IMR-90 (cell line): ENCODE data around the gene DUS2.
A peak's percentile ranks its signal among the peaks of the same experiment; 100 is the strongest.

Experiments used
- BHLHE40 ChIP-seq: fragments of 150-350 bp; IDR thresholded peaks from 2 replicates; pipeline ENCODE4 v1.6.1; 2016; ENCODE audit warnings: mild to moderate bottlenecking, low read depth, low read length
- CEBPB ChIP-seq: IDR thresholded peaks from 2 replicates; pipeline ENCODE4 v1.6.1; 2012; ENCODE audit warnings: low read depth, low read length, improper control_type of control experiment
- CTCF ChIP-seq: conservative IDR thresholded peaks from 2 replicates; pipeline ENCODE4 v1.5.1; 2012; ENCODE audit warnings: mild to moderate bottlenecking, low read depth, low read length, improper control_type of control experiment
- MAFK ChIP-seq: IDR thresholded peaks from 2 replicates; pipeline ENCODE4 v1.6.1; 2012; ENCODE audit warnings: low read depth, low read length, improper control_type of control experiment
- MAZ ChIP-seq: IDR thresholded peaks from 2 replicates; pipeline ENCODE4 v1.6.1; 2012; ENCODE audit warnings: low read depth, mild to moderate bottlenecking, low read length, improper control_type of control experiment, moderate library complexity, borderline replicate concordance
- MXI1 ChIP-seq: IDR thresholded peaks from 2 replicates; pipeline ENCODE4 v1.6.1; 2012; ENCODE audit warnings: low read depth, mild to moderate bottlenecking, low read length, moderate library complexity, borderline replicate concordance
- POLR2A ChIP-seq: IDR thresholded peaks from 2 replicates; pipeline ENCODE4 v1.6.1; 2012; ENCODE audit warnings: mild to moderate bottlenecking, low read depth, low read length
- RCOR1 ChIP-seq: IDR thresholded peaks from 2 replicates; pipeline ENCODE4 v1.6.1; 2012; ENCODE audit warnings: mild to moderate bottlenecking, low read length, improper control_type of control experiment; ENCODE audit not compliant: insufficient replicate concordance
- RFX5 ChIP-seq: IDR thresholded peaks from 2 replicates; pipeline ENCODE4 v1.8.0; 2012; ENCODE audit warnings: low read depth, mild to moderate bottlenecking, low read length, moderate library complexity
- SMC3 ChIP-seq: fragments of 150-350 bp; IDR thresholded peaks from 2 replicates; pipeline ENCODE4 v1.6.1; 2016; ENCODE audit warnings: low read depth, mild to moderate bottlenecking, antibody characterized with exemption, low read length, moderate library complexity
- TF ChIP-seq, protein P1 (sequence below): fragments of 150-350 bp; IDR thresholded peaks from 2 replicates; pipeline ENCODE4 v1.6.1; 2017; ENCODE audit warnings: mild to moderate bottlenecking, antibody characterized with exemption, low read length, low read depth

DNA sequence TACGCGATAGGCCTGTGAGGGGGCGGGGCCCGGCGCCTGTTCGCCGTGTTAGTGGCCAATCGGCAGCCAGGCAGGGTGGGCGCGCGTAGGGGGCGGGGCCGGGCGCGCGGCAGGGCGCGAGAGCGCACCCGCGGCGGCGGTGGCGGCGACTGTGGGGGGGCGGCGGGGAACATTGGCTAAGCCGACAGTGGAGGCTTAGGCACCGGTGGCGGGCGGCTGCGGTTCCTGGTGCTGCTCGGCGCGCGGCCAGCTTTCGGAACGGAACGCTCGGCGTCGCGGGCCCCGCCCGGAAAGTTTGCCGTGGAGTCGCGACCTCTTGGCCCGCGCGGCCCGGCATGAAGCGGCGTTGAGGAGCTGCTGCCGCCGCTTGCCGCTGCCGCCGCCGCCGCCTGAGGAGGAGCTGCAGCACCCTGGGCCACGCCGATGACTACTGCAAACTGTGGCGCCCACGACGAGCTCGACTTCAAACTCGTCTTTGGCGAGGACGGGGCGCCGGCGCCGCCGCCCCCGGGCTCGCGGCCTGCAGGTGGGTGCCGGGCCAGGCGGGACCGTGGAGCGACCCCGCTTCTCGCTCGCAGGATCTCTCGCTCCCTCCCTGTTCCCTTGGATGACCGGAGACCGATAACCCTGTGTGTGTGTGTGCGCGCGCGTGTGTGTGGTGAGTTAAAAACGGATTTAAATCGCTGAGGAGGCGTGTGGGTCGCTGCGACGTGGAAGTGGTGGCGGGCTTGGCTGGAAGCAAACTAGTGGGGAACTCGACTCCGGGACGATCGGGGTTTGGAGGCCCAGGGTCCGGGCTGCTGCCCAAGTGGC lies 62.4 kb downstream of the DUS2 start, which contains the start of gene NFATC3:
- no peak for TF ChIP-seq CTCF
- no peak for TF ChIP-seq RFX5
- TF ChIP-seq, protein P1, sequence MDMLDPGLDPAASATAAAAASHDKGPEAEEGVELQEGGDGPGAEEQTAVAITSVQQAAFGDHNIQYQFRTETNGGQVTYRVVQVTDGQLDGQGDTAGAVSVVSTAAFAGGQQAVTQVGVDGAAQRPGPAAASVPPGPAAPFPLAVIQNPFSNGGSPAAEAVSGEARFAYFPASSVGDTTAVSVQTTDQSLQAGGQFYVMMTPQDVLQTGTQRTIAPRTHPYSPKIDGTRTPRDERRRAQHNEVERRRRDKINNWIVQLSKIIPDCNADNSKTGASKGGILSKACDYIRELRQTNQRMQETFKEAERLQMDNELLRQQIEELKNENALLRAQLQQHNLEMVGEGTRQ, result no peak
- TF ChIP-seq RCOR1, result no peak
- no peak for TF ChIP-seq CEBPB
- TF ChIP-seq MAZ, result peak; percentile 48; the same call in 1 of the 2 replicates
- TF ChIP-seq POLR2A, result 0 out of 2 replicates have a peak, but pooled peaks have one; percentile 43
- no peak for TF ChIP-seq MXI1
- no peak for TF ChIP-seq SMC3
- no peak for TF ChIP-seq MAFK
- TF ChIP-seq BHLHE40, result 0 out of 2 replicates have a peak, but pooled peaks have one; percentile 37
